Muscle of leg (tissue), 11 donors: ENCODE measurements around the gene SHANK2. TPM values are rescaled to one million over a fixed set of nuclear protein-coding genes. Genes with fewer than 3 reads are reported as not detected.

Experiments
- DNase-seq: peaks from one replicate; pipeline ENCODE4 v3.0.0; 2013
- H3K27ac ChIP-seq: one replicate; pipeline ENCODE4 v1.5.1; 2013; ENCODE audit warnings: mild to moderate bottlenecking, low read length, control low read depth
- H3K27me3 ChIP-seq: one replicate; pipeline ENCODE4 v1.6.1; 2013; ENCODE audit warnings: low read length; ENCODE audit not compliant: control insufficient read depth, insufficient read depth
- H3K36me3 ChIP-seq: one replicate; pipeline ENCODE4 v1.6.1; 2013; ENCODE audit warnings: low read length; ENCODE audit not compliant: control insufficient read depth, insufficient read depth
- H3K4me1 ChIP-seq: one replicate; pipeline ENCODE4 v1.6.1; 2013; ENCODE audit warnings: low read length; ENCODE audit not compliant: control insufficient read depth, insufficient read depth
- H3K4me3 ChIP-seq: one replicate; pipeline ENCODE4 v1.5.1; 2013; ENCODE audit warnings: low read length, control low read depth
- H3K9me3 ChIP-seq: replicated peaks from 2 replicates; pipeline ENCODE4 v1.6.1; 2013; ENCODE audit warnings: low read depth, low read length; ENCODE audit not compliant: control insufficient read depth
- WGBS: methylation state at CpG from one replicate; pipeline ENCODE4 v1.1.5; 2013; ENCODE audit warnings: missing lambda C conversion rate; ENCODE audit not compliant: insufficient coverage; 5-methylcytosine and 5-hydroxymethylcytosine counted together
- polyA plus RNA-seq, 8 donors: library from polyadenylated mRNA; unstranded; fragments of 120-200 nt; gene quantifications; one replicate each; pipeline versions ENCODE4 v1.2.1 to v1.2.3, GENCODE V29; 2013; ENCODE audit warnings: inconsistent platforms in 1 of 8, low replicate concordance in 1 of 8; ENCODE audit not compliant: insufficient read length in 8 of 8, insufficient read depth in 1 of 8
- total RNA-seq: library from RNA; stranded (reverse); fragments of 120-200 nt; gene quantifications from one replicate; pipeline ENCODE4 v1.2.4, GENCODE V29; 2013

Gene SHANK2
- total and polyA plus RNA-seq, 9 donors = 1.1 to 3.5 (median 1.5) TPM

DNA sequence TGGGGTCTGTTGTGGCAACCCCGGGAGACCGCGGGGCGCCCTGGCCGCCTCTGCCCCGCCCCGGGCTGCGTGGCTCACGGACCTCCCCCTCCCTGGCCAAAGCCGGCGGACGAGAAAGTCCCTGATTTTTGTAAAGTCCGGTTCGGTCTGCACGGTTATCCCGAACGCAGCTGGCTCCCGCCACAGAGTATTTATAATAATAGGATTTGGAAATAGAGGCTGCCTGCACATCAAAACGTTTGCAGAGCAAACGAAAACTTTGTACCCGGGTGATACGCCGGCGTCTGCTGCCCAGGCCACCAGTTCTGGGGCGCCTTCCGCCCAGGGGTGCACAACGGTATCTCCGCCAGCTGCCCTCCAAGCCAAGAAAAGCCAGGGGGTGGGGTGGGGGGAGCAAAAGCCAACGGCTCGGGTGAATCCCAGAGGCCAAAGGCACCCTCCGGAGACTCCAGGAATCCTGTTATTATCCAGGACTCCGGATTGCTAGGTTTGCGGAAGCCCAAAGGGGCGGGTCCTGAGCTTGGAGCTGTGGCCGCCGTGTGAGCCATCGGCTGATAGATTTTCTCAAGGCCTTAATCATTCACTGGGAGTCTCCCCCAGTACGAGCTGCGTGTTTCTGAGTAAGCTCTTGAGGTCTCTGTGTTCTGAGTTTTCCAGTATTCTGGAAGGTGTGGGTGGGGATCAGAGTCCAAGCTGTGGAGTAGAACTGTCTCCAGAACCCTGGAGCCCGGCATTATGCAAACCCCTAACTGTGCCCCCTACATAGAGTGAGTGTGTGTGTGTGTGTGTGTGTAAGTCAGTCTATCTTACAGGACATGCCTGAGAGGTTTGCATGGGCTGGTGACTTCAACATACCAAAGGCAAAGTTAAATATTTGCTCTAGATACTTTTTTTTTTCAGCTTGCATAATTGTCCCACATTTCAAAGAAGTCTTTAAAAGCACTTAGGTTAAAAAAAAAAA, 673 bp upstream of the SHANK2 start:
- DNase-seq = no peak

DNA sequence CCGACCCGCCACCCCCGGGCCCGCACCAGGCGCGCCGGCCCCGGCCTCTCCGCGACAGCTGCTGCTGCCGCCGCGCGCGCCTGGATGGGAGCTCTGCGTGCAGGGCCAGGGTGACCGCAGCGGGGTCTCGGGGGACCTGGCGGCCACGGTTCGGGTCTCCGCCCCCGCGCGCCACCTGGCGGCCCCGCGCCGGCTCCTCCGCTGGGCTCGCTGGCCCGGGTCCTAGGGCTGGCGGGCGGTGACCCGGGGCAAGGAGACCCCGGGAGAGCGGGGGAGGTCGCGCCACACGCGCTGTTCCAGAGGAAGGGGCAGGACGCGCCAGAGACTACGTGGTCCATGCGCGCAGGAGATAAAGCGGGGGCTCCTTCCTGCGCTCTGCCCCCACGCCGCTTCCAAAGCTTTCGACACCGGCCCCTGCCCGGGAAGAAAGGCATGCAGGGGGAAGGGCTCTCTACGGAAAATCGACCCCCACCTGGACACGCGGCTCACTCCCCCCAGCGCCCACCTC, 562 bp downstream of the SHANK2 start:
- Histone ChIP-seq H3K36me3 (no peaks in the 10 kb centered on the region), H3K27ac (no peak overlapping the region), H3K9me3 (no peaks in the 10 kb centered on the region), H3K27me3 (peaks cover 76% of the 10 kb centered on the region), H3K4me1 (peaks cover 25% of the 10 kb centered on the region), H3K4me3 (peak overlapping the region; percentile 31)
- under 1% methylated on average over 55 of the region's 59 CpGs for WGBS
- DNase-seq = no peak

More for the DNA sequence above, 673 bp upstream of the SHANK2 start:
- Histone ChIP-seq H3K4me3 (no peak overlapping the region), H3K27ac (no peak overlapping the region), H3K9me3 (no peaks in the 10 kb centered on the region), H3K36me3 (no peaks in the 10 kb centered on the region), H3K27me3 (peaks cover 72% of the 10 kb centered on the region), H3K4me1 (peaks cover 17% of the 10 kb centered on the region)
- 6% methylated on average over 32 of the region's 40 CpGs for WGBS

DNA sequence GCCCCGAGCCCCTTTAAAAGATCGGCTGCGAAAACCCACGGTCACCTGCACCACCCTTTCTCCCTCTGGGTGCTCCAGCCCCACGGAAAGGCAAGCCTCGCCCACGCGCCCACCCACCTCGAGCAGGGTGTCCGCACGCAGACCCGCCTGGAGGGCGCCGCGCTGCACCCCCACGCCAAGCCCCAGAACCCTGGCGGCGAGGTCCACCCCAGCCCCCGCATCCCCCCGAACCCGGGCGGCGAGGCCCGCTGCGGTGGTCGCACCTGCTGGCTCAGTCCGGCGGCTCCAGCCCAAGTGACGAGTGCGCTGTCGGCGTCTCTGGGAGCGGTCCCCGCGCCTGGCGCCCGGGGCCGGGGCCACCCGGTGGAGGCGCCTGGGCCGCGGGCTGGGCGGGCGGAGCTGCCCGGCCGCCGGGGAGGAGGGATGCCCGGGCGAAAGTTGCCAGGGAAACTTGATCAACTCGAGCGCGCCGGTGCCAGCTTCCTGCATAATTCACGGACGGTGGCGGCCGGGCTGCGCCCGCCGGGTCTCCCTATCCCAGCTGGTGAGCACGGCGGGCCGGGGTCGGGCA, 1.1 kb downstream of the SHANK2 start:
- Histone ChIP-seq H3K36me3 (no peaks in the 10 kb centered on the region), H3K9me3 (no peaks in the 10 kb centered on the region), H3K27me3 (peaks cover 76% of the 10 kb centered on the region), H3K4me1 (peaks cover 25% of the 10 kb centered on the region), H3K4me3 (no peak overlapping the region), H3K27ac (no peak overlapping the region)
- DNase-seq = no peak
- under 1% methylated on average over 64 of the region's 64 CpGs for WGBS

DNA sequence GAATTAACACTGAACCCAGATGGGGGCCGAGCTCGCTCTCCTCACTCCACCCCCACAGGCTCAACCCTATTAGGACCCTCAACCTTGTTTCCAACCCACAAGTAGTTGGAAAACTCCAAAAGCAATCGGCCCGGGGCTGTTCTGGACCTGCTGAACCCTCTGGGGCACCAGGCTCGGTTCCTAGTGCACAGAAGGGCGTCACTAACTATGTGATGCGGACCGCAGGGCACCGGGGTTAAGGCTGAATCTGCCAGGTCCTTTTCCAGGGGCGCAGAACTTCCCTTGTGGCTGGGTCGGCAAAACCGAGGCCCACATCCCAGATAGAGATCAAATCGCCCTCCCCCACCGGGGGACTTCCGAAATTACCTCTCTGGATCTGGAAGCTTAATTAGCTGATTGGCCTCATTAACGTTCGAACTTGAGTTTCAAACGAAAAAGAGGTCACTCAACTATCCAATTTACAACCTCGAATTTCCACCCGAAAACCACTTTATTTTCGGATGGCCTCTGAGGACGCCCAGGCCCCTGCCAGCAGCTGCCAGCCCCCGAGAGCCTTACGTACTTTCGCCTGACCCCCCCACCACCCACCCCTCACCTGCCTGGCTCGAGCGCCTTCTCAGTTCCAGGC, 1.7 kb downstream of the SHANK2 start:
- WGBS = 27% methylated on average over 26 of the region's 27 CpGs
- H3K4me3 ChIP-seq = no peak overlapping the region
- DNase-seq = no peak

DNA sequence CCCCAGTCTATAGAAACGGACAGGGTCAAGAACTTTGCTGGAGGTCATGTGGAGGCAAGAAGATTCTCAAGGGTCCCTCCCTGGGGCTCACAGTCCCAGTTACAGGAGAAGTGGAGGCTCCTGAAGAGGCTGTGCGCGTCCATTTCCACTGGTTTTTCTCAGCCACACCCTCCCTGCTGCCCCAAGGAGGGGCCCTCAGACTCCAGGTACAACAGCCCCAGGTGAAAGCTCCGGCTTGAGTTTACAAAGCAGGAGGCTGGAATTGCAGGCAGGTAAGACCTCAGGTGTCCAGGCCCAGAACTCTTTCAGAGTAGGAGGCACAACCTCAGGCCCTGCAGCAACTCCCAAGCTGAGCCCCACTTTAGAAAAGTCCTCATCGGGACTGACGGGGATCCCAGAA, 3.1 kb downstream of the SHANK2 start:
- no peak overlapping the region for H3K4me3 ChIP-seq
- H3K4me1 ChIP-seq = peaks cover 25% of the 10 kb centered on the region
- 89% methylated on average over 3 of the region's 6 CpGs for WGBS
- H3K27me3 ChIP-seq = peaks cover 64% of the 10 kb centered on the region
- no peaks in the 10 kb centered on the region for H3K9me3 ChIP-seq
- no peak overlapping the region for H3K27ac ChIP-seq
- no peak for DNase-seq
- H3K36me3 ChIP-seq = no peaks in the 10 kb centered on the region

More for the DNA sequence above, 1.7 kb downstream of the SHANK2 start:
- Histone ChIP-seq H3K9me3 (no peaks in the 10 kb centered on the region), H3K4me1 (peaks cover 25% of the 10 kb centered on the region), H3K27me3 (peaks cover 74% of the 10 kb centered on the region), H3K27ac (no peak overlapping the region), H3K36me3 (no peaks in the 10 kb centered on the region)

DNA sequence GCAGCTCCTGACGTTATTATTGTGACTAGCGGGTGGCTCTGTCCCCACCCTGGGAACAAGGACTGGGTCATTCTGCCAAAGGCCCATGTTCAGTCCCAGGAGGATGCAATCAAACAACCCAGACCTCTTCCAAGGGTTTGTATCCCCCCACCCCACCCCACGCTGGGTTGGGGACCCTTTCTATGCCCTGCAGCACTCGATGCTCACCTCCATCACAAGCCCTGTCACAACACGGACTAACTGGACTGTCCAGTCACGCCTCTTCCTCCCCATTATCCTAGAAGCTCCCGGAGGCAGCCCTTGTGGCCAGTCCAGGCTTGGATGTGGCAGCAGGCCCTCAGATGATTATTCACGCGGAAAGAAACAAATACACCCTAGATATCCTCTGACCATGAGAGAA, 3.7 kb downstream of the SHANK2 start:
- peaks cover 25% of the 10 kb centered on the region for H3K4me1 ChIP-seq
- H3K4me3 ChIP-seq = no peak overlapping the region
- peaks cover 61% of the 10 kb centered on the region for H3K27me3 ChIP-seq
- H3K36me3 ChIP-seq = no peaks in the 10 kb centered on the region
- DNase-seq = no peak
- no peak overlapping the region for H3K27ac ChIP-seq
- WGBS = 72% methylated on average over 5 of the region's 9 CpGs
- no peaks in the 10 kb centered on the region for H3K9me3 ChIP-seq

DNA sequence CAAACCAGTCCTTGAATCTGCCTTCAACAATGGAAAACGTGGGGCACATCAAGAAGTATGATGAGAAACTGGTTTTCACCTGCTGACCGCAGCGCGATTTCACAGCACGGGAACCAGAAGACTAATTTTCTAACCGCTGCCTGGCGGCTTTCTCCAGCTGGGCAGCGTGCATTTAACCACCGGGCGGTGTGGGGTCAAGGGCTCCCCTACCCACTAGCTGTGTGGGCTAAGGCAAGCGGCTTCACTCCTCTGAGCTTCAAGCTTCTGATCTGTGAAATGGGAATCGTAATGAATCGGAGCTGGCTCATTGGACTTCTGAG, 4.2 kb downstream of the SHANK2 start:
- peaks cover 59% of the 10 kb centered on the region for H3K27me3 ChIP-seq
- peaks cover 25% of the 10 kb centered on the region for H3K4me1 ChIP-seq
- 91% methylated on average over 10 of the region's 13 CpGs for WGBS
- no peaks in the 10 kb centered on the region for H3K36me3 ChIP-seq
- H3K27ac ChIP-seq = no peak overlapping the region
- no peaks in the 10 kb centered on the region for H3K9me3 ChIP-seq
- DNase-seq = no peak
- no peak overlapping the region for H3K4me3 ChIP-seq

DNA sequence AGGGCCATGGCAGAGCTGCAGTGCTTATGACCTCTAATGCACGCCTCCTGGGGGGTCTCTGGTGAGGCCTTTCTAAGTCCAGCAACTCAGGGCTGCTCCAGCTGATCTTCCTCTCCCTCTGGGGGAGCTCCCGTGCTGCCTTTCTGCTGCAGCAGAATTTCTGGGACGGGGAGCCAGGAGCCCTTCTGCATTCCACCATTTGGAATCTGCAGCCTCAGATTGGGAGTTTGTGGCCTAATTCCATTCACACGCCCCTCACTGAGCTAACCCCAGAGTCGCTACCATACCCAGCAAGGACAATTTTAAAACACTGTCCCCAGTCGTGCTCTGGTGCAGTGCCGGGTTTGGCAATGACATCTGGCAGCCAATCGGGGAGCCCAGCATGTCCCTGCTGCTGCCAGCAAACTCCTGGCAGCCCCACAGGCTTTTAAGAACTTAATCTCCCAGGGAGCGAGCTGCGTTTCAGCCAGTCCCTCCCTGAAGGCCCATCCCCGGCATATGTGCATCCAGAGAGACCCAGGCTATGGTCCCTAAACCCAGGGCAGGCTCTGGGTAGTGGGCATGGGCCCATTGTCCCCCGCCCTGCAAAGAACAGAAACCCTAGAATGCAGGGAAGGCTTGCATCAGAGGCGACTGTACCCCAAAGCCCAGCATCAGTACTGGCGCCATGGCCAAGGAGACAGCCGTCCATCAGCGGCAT, 4.7 kb downstream of the SHANK2 start:
- DNase-seq = peak; percentile 65
- H3K27ac ChIP-seq = no peak overlapping the region
- peaks cover 54% of the 10 kb centered on the region for H3K27me3 ChIP-seq
- no peak overlapping the region for H3K4me3 ChIP-seq
- no peaks in the 10 kb centered on the region for H3K9me3 ChIP-seq
- WGBS = 37% methylated on average over 15 of the region's 16 CpGs
- H3K4me1 ChIP-seq = peaks cover 23% of the 10 kb centered on the region
- H3K36me3 ChIP-seq = no peaks in the 10 kb centered on the region

DNA sequence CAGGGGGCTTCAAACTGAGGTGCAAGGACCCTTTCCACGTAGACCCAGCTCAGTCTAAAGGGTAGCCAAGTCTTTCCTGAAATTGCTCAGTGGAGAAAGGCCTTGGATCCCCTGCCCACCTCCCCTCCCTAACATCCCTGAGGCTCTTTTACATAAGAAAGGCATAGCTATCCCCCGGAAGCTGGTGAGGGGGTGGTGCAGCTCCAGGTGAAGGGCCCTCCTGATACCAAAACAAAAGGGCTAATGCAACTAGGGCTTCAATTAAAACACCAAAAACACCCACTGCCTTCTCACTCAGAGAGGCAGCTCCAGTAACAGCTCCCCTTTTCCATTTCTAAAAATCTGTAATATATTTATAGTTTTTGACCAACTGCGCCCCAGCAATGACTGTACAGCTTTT, 5.8 kb downstream of the SHANK2 start:
- Histone ChIP-seq H3K27ac (no peak overlapping the region), H3K27me3 (peaks cover 48% of the 10 kb centered on the region), H3K36me3 (no peaks in the 10 kb centered on the region), H3K4me3 (no peak overlapping the region), H3K9me3 (no peaks in the 10 kb centered on the region), H3K4me1 (peaks cover 21% of the 10 kb centered on the region)
- WGBS = 100% methylated on average over 1 of the region's 3 CpGs
- DNase-seq = no peak
